C4-2B (cell line): ENCODE measurements around the gene METTL21A.

Experiments
- H3K27ac ChIP-seq: fragments of 450-650 bp; 2 replicates; pipeline ENCODE4 v1.5.1; 2017
- CTCF ChIP-seq: fragments of 450-650 bp; conservative IDR thresholded peaks from 2 replicates; pipeline ENCODE4 v1.5.1; 2017; ENCODE audit warnings: mild to moderate bottlenecking
- ZFX ChIP-seq: fragments of 450-650 bp; IDR thresholded peaks from 2 replicates; pipeline ENCODE4 v1.6.1; 2017

The METTL21A gene

GRCh38 chr2:207606399-207606798 lies 18.8 kb downstream of the METTL21A start:
- no peak overlapping the region for H3K27ac ChIP-seq
- TF ChIP-seq ZFX (no peak), CTCF (no peak)

GRCh38 chr2:207603486-207603885 lies 21.7 kb downstream of the METTL21A start:
- H3K27ac ChIP-seq, result no peak overlapping the region
- TF ChIP-seq ZFX (no peak), CTCF (no peak)

- H3K27ac ChIP-seq, result no peak overlapping the region
- TF ChIP-seq ZFX, result no peak
Observed at GRCh38 chr2:207601774-207602173, 23.4 kb downstream of the METTL21A start.

GRCh38 chr2:207600231-207600630 lies 25.0 kb downstream of the METTL21A start:
- no peak for TF ChIP-seq CTCF
- TF ChIP-seq ZFX, result no peak
- no peak overlapping the region for H3K27ac ChIP-seq

GRCh38 chr2:207599636-207600035 lies 25.6 kb downstream of the METTL21A start:
- H3K27ac ChIP-seq, result no peak overlapping the region
- TF ChIP-seq CTCF (no peak), ZFX (no peak)

- TF ChIP-seq CTCF, result no peak
- no peak for TF ChIP-seq ZFX
- no peak overlapping the region for H3K27ac ChIP-seq
Observed at GRCh38 chr2:207594731-207595130, 30.5 kb downstream of the METTL21A start.

GRCh38 chr2:207594264-207594663 lies 30.9 kb downstream of the METTL21A start:
- H3K27ac ChIP-seq, result no peak overlapping the region

More at GRCh38 chr2:207594264-207594663, 30.9 kb downstream of the METTL21A start:
- TF ChIP-seq ZFX, result no peak
- no peak for TF ChIP-seq CTCF
